Heart left ventricle (tissue), 16 donors: Measurements from ENCODE around the gene NOX4. TPM values are rescaled to one million over a fixed set of nuclear protein-coding genes. Genes with fewer than 3 reads are reported as not detected.
A peak's percentile ranks its signal among the peaks of the same experiment; 100 is the strongest.
"Not testable (repeated sequence)": the region's sequence is repeated elsewhere in the genome, so short reads cannot be mapped to it uniquely, and the experiment has no call there.

Experiments used
- ATAC-seq, 4 donors: fragments of 200-7000 bp; cut with Tn5 transposase; one replicate each; pipeline ENCODE4 v1.9.1; 2020 to 2022; ENCODE audit warnings: moderate library complexity in 4 of 4, mild to moderate bottlenecking in 3 of 4, moderate number of reproducible peaks in 1 of 4
- DNase-seq, 5 donors: peaks; one replicate each; pipeline ENCODE4 v3.0.0-alpha.2; 2020
- H3K27ac ChIP-seq, 12 donors: fragments of 200-600 bp; sonication (generic) in 4 of 12; one replicate each; pipeline versions ENCODE4 v1.5.0 to v1.8.0; 2016 to 2022; ENCODE audit warnings: mild to moderate bottlenecking in 2 of 12
- H3K27me3 ChIP-seq, 9 donors: fragments of 200-600 bp; sonication (generic) in 2 of 9; one replicate each; pipeline versions ENCODE4 v1.5.1 to v1.8.0; 2016 to 2022; ENCODE audit warnings: mild to moderate bottlenecking in 3 of 9
- H3K36me3 ChIP-seq, 9 donors: fragments of 200-600 bp; sonication (generic) in 2 of 9; one replicate each; pipeline versions ENCODE4 v1.5.0 to v1.8.0; 2018 to 2022; ENCODE audit warnings: mild to moderate bottlenecking in 2 of 9
- H3K4me1 ChIP-seq, 12 donors: fragments of 200-600 bp; sonication (generic) in 4 of 12; one replicate each; pipeline versions ENCODE4 v1.5.0 to v1.8.0; 2016 to 2022; ENCODE audit warnings: mild to moderate bottlenecking in 3 of 12
- H3K4me3 ChIP-seq, 12 donors: fragments of 200-600 bp; sonication (generic) in 4 of 12; one replicate each; pipeline versions ENCODE4 v1.5.0 to v1.8.0; 2017 to 2022; ENCODE audit warnings: mild to moderate bottlenecking in 9 of 12, moderate library complexity in 4 of 12
- H3K9me3 ChIP-seq, 12 donors: fragments of 200-600 bp; sonication (generic) in 4 of 12; one replicate each; pipeline versions ENCODE4 v1.5.0 to v1.8.0; 2016 to 2022; ENCODE audit warnings: mild to moderate bottlenecking in 1 of 12
- POLR2A ChIP-seq, 2 donors: fragments of 450-650 bp; IDR thresholded peaks; one replicate each; pipeline ENCODE4 v1.6.1; 2017; ENCODE audit warnings: antibody characterized with exemption in 2 of 2, mild to moderate bottlenecking in 2 of 2, moderate library complexity in 2 of 2
- WGBS, 4 donors: extraction: QIAGEN DNeasy Blood & Tissue Kit in 2 of 4; methylation state at CpG; one replicate each; pipeline versions ENCODE4 v1.1.5 to v1.1.7; 2013 to 2018; 5-methylcytosine and 5-hydroxymethylcytosine counted together
- intact Hi-C, 10 donors: fragments of 100-400 bp; cut with DNase I; formaldehyde crosslinking; loops; one replicate each; pipeline versions ENCODE4 v1.11.1 to v1.14.2; 2022
- polyA plus RNA-seq, 2 donors: library from polyadenylated mRNA; stranded (reverse); fragments of 200-250 nt; gene quantifications; one replicate each; pipeline ENCODE4 v1.2.3, GENCODE V29; 2013
- total RNA-seq, 9 donors: library from RNA; depleted of rRNA in 2 of 9; stranded (reverse); fragments of >200 nt in 2 of 9; fragmentation: NEBNext Ultra II Directional in 3 of 9; extraction: Animal tissue kit (Norgen Biotek cat#: 25700) in 3 of 9; gene quantifications; one replicate each; pipeline versions ENCODE4 v1.1.0 to v1.2.4, GENCODE V29; 2016 to 2023
- TF ChIP-seq, protein P1 (sequence below), 12 donors: fragments of 200-600 bp; sonication (generic) in 4 of 12; IDR thresholded peaks; one replicate each; pipeline versions ENCODE4 v1.5.0 to v1.8.0; 2018 to 2022; ENCODE audit warnings: antibody characterized with exemption in 12 of 12, mild to moderate bottlenecking in 5 of 12
- donor health status: ischemic (EF 13 %, LVEDD 7.1; RV severe dilation, severe dysfunction).
- donor health status: healthy with polysubstance abuse.
- donor health status: DM: no; HTN: yes; CAD: no.
- donor health status: DM: no; HTN: no; CAD: no.
- donor health status: ischemic (EF 25% LVEDD 6.9; RV normal size, moderate dysfunction).
- donor health status: ischemic (EF 25% LVEDD 5.7; RV mildly dilated, moderate dysfunction).
- donor health status: healthy.
- donor health status: DM: yes; HTN: yes; CAD: no.
- donor health status: ischemic (EF 35%, LVEDD 5.7; RV mildly dilated, moderate dysfunction).
- donor health status: nonischemic (EF 11% LVEDD 7.7; RV severe dilation, severe dysfunction).
- donor health status: DM: yes; HTN: yes; CAD: no.
- donor health status: PGD.
- donor health status: ischemic (EF 29% LVEDD 5.4; RV normal size, mild dysfunction).
- donor health status: nonischemic (EF 23%, LVEDD 6.1; RV moderate dilation, normal function).

The NOX4 gene
- total and polyA plus RNA-seq, 11 donors: 2.1 to 8.6 (median 2.8) TPM

DNA sequence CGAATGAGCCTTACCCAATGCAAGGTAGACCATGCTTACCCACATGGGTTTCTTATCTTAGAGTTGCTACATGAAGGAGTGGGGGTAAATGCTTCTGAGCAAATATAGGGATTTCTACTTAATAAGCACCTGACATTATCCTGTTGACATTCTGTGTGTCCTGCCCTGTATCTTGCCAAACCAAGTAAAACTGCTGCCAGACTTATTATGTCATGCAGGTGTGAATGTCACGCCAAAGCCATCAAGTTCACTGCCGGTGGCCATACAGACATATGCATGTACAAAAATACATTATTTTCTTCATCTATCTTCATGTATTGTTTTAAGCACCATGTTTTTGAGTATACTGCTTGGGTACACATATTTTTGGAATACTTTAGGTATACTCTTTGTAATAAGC, 70.2 kb downstream of the NOX4 start:
- Histone ChIP-seq H3K4me3 (no peak overlapping the region), H3K9me3 (no peaks in the 10 kb centered on the region), H3K36me3 (no peaks in the 10 kb centered on the region), H3K4me1 (peaks cover 0 to 2% (median 0%) of the 10 kb centered on the region in 12 donors), H3K27ac (no peak overlapping the region), H3K27me3 (no peaks in the 10 kb centered on the region)
- 69 to 78% (median 72%) methylated on average over 3 of the region's 3 CpGs for WGBS, 4 donors
- DNase-seq: no peak
- TF ChIP-seq, protein P1, sequence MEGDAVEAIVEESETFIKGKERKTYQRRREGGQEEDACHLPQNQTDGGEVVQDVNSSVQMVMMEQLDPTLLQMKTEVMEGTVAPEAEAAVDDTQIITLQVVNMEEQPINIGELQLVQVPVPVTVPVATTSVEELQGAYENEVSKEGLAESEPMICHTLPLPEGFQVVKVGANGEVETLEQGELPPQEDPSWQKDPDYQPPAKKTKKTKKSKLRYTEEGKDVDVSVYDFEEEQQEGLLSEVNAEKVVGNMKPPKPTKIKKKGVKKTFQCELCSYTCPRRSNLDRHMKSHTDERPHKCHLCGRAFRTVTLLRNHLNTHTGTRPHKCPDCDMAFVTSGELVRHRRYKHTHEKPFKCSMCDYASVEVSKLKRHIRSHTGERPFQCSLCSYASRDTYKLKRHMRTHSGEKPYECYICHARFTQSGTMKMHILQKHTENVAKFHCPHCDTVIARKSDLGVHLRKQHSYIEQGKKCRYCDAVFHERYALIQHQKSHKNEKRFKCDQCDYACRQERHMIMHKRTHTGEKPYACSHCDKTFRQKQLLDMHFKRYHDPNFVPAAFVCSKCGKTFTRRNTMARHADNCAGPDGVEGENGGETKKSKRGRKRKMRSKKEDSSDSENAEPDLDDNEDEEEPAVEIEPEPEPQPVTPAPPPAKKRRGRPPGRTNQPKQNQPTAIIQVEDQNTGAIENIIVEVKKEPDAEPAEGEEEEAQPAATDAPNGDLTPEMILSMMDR (IDR thresholded peaks at IDR 0.05): no peak
- no peak for TF ChIP-seq POLR2A (IDR thresholded peaks at IDR 0.05)
- intact Hi-C loops: no loop called here
- ATAC-seq: no peak

DNA sequence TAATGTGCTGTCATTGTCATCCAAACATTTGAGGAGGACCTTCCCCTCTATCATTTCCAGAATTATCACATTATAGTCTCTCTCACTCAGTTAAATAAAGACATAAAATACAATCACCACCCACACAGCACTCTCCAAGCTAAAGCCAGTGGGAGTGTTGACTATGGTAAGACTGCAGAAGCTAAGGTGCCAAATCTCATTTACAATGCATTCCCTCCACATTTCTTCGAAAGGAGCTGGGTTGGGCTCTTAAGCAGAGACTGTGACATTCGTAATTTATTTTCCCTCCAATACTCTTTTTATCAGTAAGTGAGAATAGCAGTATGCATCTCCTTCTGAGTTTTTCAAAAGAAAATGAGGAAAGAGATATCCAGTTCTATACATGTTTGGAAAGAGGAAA, 74.2 kb downstream of the NOX4 start:
- no peak overlapping the region for H3K4me3 ChIP-seq

DNA sequence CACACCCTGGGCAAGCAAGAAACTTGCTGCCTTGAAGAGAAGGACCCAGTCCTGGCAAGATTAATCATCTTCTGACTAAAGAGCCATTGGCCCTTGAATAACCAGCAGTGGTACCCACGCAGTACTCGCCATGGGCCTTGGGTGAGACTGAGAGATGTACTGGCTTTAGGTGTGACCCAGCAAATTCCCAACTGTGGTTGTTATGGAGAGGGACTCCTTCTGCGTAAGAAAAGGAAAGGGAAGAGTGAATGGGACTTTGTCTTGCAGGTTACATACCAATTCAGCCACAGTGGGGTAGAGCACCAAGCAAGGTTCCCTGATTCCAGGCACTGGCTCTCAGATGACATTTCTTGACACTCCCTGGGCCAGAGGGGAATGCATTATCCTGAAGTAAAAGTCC, 80.1 kb downstream of the NOX4 start:
- DNase-seq, intact Hi-C loops, H3K27ac ChIP-seq, H3K4me3 ChIP-seq, ATAC-seq, H3K27me3 ChIP-seq, H3K4me1 ChIP-seq, H3K36me3 ChIP-seq: not testable (repeated sequence)
- H3K9me3 ChIP-seq: peaks cover 0 to 17% (median 0%) of the 10 kb centered on the region in 12 donors
- 97 to 100% (median 99%) methylated on average over 3 of the region's 3 CpGs for WGBS, 4 donors

More for the DNA sequence above, 74.2 kb downstream of the NOX4 start:
- DNase-seq: no peak
- no peak overlapping the region for H3K27ac ChIP-seq
- no peaks in the 10 kb centered on the region for H3K36me3 ChIP-seq
- TF ChIP-seq, protein P1 (IDR thresholded peaks at IDR 0.05): no peak
- TF ChIP-seq POLR2A (IDR thresholded peaks at IDR 0.05): no peak
- H3K4me1 ChIP-seq: peaks cover 0 to 2% (median 0%) of the 10 kb centered on the region in 12 donors
- intact Hi-C loops: no loop called here
- peaks cover 0 to 9% (median 0%) of the 10 kb centered on the region in 12 donors for H3K9me3 ChIP-seq
- no peak for ATAC-seq
- 63 to 73% (median 69%) methylated on average over 2 of the region's 2 CpGs for WGBS, 4 donors
- no peaks in the 10 kb centered on the region for H3K27me3 ChIP-seq

DNA sequence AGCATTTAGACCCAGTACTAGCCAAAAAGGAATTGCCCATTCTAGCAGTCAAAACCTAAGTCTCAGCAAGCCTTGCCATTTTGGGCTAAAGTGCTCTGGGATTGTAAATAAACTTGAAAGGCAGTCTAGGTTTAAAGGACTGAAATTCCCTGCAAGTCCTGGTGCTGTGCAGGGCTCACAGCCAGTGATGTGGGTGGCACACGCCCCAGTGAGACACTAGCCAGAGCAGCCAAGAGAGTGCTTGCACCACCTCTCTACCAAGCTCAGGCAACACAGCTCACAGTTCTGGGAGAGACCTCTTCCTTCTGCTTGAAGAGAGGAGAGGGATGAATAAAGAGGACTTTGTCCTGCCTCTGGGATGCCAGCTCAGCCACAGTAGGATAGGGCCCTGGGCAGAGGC, 80.5 kb downstream of the NOX4 start:
- H3K27me3 ChIP-seq, H3K36me3 ChIP-seq, DNase-seq, H3K4me1 ChIP-seq, intact Hi-C loops, H3K27ac ChIP-seq, H3K4me3 ChIP-seq: not testable (repeated sequence)
- WGBS, 4 donors: 50 to 95% (median 72%) methylated on average over 1 of the region's 1 CpG; no CpG with 5 or more reads in 1 of the 4 donors
- peaks cover 0 to 17% (median 0%) of the 10 kb centered on the region in 12 donors for H3K9me3 ChIP-seq
- peak in 2 of 4 donors; percentile 29 to 33 for ATAC-seq

DNA sequence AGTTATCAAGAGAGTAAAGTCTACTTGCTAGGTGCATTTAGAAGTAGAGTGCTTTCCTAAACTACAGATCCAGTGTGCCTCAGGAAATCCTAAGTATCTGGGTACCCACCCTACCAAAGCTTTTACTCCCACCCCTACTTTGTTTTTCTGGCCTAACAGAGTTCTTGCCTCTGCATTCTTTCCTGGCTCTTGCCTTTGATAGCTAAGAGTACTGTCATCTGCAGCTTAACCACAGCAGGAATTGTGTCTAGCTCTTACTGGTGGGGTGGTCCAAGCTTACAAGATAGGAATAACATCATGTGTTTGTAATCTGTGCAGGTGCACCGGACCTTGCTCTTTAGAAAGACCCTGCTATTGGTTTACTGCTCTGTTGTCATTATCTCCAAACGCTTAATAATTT, 82.7 kb downstream of the NOX4 start:
- intact Hi-C loops: not testable (repeated sequence)

DNA sequence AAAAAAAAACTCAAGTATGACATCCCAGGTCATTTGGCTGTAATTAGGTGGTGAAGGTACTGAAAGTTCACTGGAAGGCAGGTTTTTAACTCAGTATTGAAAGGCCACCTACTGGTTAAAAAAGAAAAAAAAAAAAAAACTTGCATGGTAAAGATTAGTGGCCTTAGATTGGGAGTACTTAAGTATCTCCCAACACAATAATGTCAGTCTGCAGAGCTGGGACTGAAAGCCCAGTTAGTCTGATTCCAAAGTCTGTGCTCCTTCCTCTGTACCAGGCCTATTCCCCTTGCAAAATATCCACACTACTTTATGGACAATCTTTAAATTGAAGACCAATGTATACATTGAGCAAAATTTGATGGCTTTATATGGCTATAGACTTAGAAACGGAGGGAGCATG, 85.5 kb downstream of the NOX4 start:
- H3K27ac ChIP-seq: no peak overlapping the region

More for the DNA sequence above, 82.7 kb downstream of the NOX4 start:
- ATAC-seq, DNase-seq, H3K27ac ChIP-seq, H3K4me3 ChIP-seq, H3K27me3 ChIP-seq, H3K36me3 ChIP-seq, H3K4me1 ChIP-seq: not testable (repeated sequence)
- 73 to 94% (median 91%) methylated on average over 2 of the region's 2 CpGs for WGBS, 4 donors
- peaks cover 0 to 17% (median 0%) of the 10 kb centered on the region in 12 donors for H3K9me3 ChIP-seq

DNA sequence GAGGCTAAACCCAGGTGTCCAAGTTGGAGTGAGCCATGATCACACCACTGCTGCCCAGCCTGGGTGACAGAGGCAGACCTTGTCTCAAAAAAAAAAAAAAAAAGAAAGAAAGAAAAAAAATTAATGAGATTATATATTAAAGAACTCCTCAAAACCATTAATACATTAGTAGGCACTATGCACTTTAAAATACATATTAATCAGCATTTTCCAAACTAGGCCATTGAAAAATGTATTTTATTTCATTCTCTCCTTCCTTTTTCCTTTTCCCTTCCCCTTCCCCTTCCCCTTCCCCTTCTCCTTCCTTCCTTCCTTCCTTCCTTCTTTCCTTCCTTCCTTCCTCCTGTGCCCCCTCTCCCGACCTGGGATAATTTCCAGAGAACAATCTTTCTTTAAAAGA, 99.5 kb downstream of the NOX4 start:
- intact Hi-C loops, H3K27ac ChIP-seq, H3K27me3 ChIP-seq, H3K4me1 ChIP-seq, ATAC-seq, H3K36me3 ChIP-seq, H3K4me3 ChIP-seq, H3K9me3 ChIP-seq, DNase-seq: not testable (repeated sequence)
- 60 to 81% (median 73%) methylated on average over 1 of the region's 1 CpG for WGBS, 4 donors

More for the DNA sequence above, 85.5 kb downstream of the NOX4 start:
- no peaks in the 10 kb centered on the region for H3K9me3 ChIP-seq
- H3K4me3 ChIP-seq: no peak overlapping the region
- peaks cover 0 to 6% (median 0%) of the 10 kb centered on the region in 12 donors for H3K4me1 ChIP-seq
- TF ChIP-seq, protein P1 (IDR thresholded peaks at IDR 0.05): peak in 1 of 12 donors; percentile 12
- no peak for TF ChIP-seq POLR2A (IDR thresholded peaks at IDR 0.05)
- ATAC-seq: no peak
- intact Hi-C loops: no loop called here
- no peaks in the 10 kb centered on the region for H3K36me3 ChIP-seq
- DNase-seq: no peak
- WGBS, 4 donors: 90 to 95% (median 93%) methylated on average over 1 of the region's 1 CpG
- no peaks in the 10 kb centered on the region for H3K27me3 ChIP-seq

DNA sequence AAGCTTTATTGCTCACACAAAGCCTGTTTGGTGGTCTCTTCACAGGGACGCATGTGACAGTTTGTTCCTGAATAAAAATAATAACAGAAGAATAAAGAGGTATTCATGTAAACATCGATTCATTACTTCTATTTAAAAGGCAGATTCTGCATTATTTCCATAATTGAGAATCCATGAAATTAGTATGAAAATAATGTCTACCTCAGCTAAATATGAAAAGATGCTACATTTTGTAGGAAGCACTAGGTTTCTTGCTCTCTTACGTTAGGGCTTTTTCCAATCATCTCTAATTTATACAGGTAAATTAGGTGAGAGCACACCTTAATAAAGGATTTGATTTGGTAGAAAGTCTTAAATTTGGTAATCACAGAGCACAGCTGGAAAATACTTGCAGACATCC, 103.7 kb downstream of the NOX4 start:
- DNase-seq, H3K27ac ChIP-seq, H3K36me3 ChIP-seq, intact Hi-C loops, H3K27me3 ChIP-seq, H3K4me3 ChIP-seq, H3K4me1 ChIP-seq, ATAC-seq: not testable (repeated sequence)
- peaks cover 0 to 14% (median 0%) of the 10 kb centered on the region in 12 donors for H3K9me3 ChIP-seq
- WGBS, 4 donors: 94 to 97% (median 96%) methylated on average over 3 of the region's 3 CpGs
